Natural killer cell treated with Interleukin-12 subunit alpha and Interleukin-12 subunit beta and Interleukin-15 and Interleukin-18, amount 100 ng/mL, for 72 hours (primary cell): ENCODE results near the gene OGFOD1. TPM values are rescaled to one million over a fixed set of nuclear protein-coding genes. Genes with fewer than 3 reads are reported as not detected.
A peak's percentile ranks its signal among the peaks of the same experiment; 100 is the strongest.
"Not testable (repeated sequence)": the region's sequence is repeated elsewhere in the genome, so short reads cannot be mapped to it uniquely, and the experiment has no call there.

Experiments used
- ATAC-seq, 2 donors: fragments of 150-1000 bp; cut with Tn5 transposase in 1 of 2; sonication (Bioruptor Pico), chemical (Tn5 transposase) in 1 of 2; 2 replicates each; pipeline ENCODE4 v1.10.0; 2021
- DNase-seq: peaks from one replicate; pipeline ENCODE4 v3.0.0; 2022; ENCODE audit warnings: low spot score
- H3K27ac Mint-ChIP-seq, 2 donors: 1 replicate in 1 of 2; 2 replicates in 1 of 2; pipeline ENCODE4 v1.8.0; 2022; ENCODE audit warnings: mixed read lengths in 2 of 2, mild to moderate bottlenecking in 1 of 2, moderate library complexity in 1 of 2
- H3K27me3 Mint-ChIP-seq, 2 donors: 1 replicate in 1 of 2; 2 replicates in 1 of 2; pipeline ENCODE4 v1.8.0; 2022; ENCODE audit warnings: mixed read lengths in 2 of 2
- H3K36me3 Mint-ChIP-seq: one replicate; pipeline ENCODE4 v1.8.0; 2022; ENCODE audit warnings: mixed read lengths
- H3K4me1 Mint-ChIP-seq, 2 donors: 1 replicate in 1 of 2; 2 replicates in 1 of 2; pipeline ENCODE4 v1.8.0; 2022; ENCODE audit warnings: low read depth in 2 of 2, mixed read lengths in 2 of 2, mild to moderate bottlenecking in 1 of 2
- H3K4me3 Mint-ChIP-seq: one replicate; pipeline ENCODE4 v1.8.0; 2022; ENCODE audit warnings: mixed read lengths
- H3K9me3 Mint-ChIP-seq: 2 replicates; pipeline ENCODE4 v1.8.0; 2022; ENCODE audit warnings: mixed read lengths
- total RNA-seq, 2 donors: library from RNA; stranded (reverse); gene quantifications; one replicate each; pipeline ENCODE4 v1.2.3, GENCODE V29; 2022

The OGFOD1 gene
- total RNA-seq, 2 donors from 2014 or later = 50.1 to 72.1 TPM

GRCh38 chr16:56479469-56479868 is 28.1 kb downstream of the OGFOD1 start:
- DNase-seq = no peak
- ATAC-seq = no peak
- Mint-ChIP-seq H3K27me3 (no peaks in the 10 kb centered on the region), H3K4me3 (no peak overlapping the region), H3K9me3 (no peaks in the 10 kb centered on the region), H3K36me3 (peaks cover 23% of the 10 kb centered on the region), H3K4me1 (peaks cover 0 to 8% of the 10 kb centered on the region in 2 donors), H3K27ac (peak overlapping the region in 1 of 2 donors; percentile 39)

GRCh38 chr16:56480776-56481467 is 29.6 kb downstream of the OGFOD1 start:
- no peak for DNase-seq
- no peak for ATAC-seq
- H3K4me3 Mint-ChIP-seq = no peak overlapping the region
- peaks cover 14% of the 10 kb centered on the region for H3K36me3 Mint-ChIP-seq
- peaks cover 0 to 8% of the 10 kb centered on the region in 2 donors for H3K4me1 Mint-ChIP-seq
- H3K27me3 Mint-ChIP-seq = no peaks in the 10 kb centered on the region
- no peaks in the 10 kb centered on the region for H3K9me3 Mint-ChIP-seq
- H3K27ac Mint-ChIP-seq = no peak overlapping the region

GRCh38 chr16:56481468-56482122 is 30.2 kb downstream of the OGFOD1 start:
- Mint-ChIP-seq H3K27ac (no peak overlapping the region), H3K9me3 (no peaks in the 10 kb centered on the region), H3K4me1 (peaks cover 0 to 8% of the 10 kb centered on the region in 2 donors), H3K4me3 (no peak overlapping the region), H3K36me3 (peaks cover 8% of the 10 kb centered on the region), H3K27me3 (no peaks in the 10 kb centered on the region)
- no peak for ATAC-seq
- DNase-seq = no peak

- Mint-ChIP-seq H3K4me1 (peaks cover 0 to 4% of the 10 kb centered on the region in 2 donors), H3K27ac (no peak overlapping the region), H3K9me3 (no peaks in the 10 kb centered on the region), H3K36me3 (peaks cover 1% of the 10 kb centered on the region), H3K27me3 (no peaks in the 10 kb centered on the region), H3K4me3 (no peak overlapping the region)
- DNase-seq (no peak), ATAC-seq (no peak)
Observed at GRCh38 chr16:56482683-56483236, 31.4 kb downstream of the OGFOD1 start.

GRCh38 chr16:56483394-56483793 is 32.0 kb downstream of the OGFOD1 start:
- no peaks in the 10 kb centered on the region for H3K27me3 Mint-ChIP-seq

GRCh38 chr16:56488035-56488434 is 36.7 kb downstream of the OGFOD1 start:
- Mint-ChIP-seq H3K4me1 (no peaks in the 10 kb centered on the region), H3K27me3 (no peaks in the 10 kb centered on the region), H3K9me3 (no peaks in the 10 kb centered on the region), H3K4me3 (no peak overlapping the region), H3K36me3 (no peaks in the 10 kb centered on the region), H3K27ac (no peak overlapping the region)
- ATAC-seq (no peak), DNase-seq (no peak)

More at GRCh38 chr16:56483394-56483793, 32.0 kb downstream of the OGFOD1 start:
- no peaks in the 10 kb centered on the region for H3K36me3 Mint-ChIP-seq
- peaks cover 0 to 3% of the 10 kb centered on the region in 2 donors for H3K4me1 Mint-ChIP-seq
- H3K27ac Mint-ChIP-seq = no peak overlapping the region
- DNase-seq = no peak
- no peaks in the 10 kb centered on the region for H3K9me3 Mint-ChIP-seq
- no peak overlapping the region for H3K4me3 Mint-ChIP-seq
- ATAC-seq = no peak

GRCh38 chr16:56488868-56489267 is 37.5 kb downstream of the OGFOD1 start:
- not testable (repeated sequence) for H3K27ac Mint-ChIP-seq, H3K27me3 Mint-ChIP-seq, H3K4me3 Mint-ChIP-seq, H3K4me1 Mint-ChIP-seq, H3K9me3 Mint-ChIP-seq, DNase-seq, H3K36me3 Mint-ChIP-seq, ATAC-seq

- ATAC-seq = no peak
- peaks cover 2% of the 10 kb centered on the region for H3K36me3 Mint-ChIP-seq
- no peaks in the 10 kb centered on the region for H3K4me1 Mint-ChIP-seq
Observed at GRCh38 chr16:56491657-56492261, 40.4 kb downstream of the OGFOD1 start.

GRCh38 chr16:56493126-56493525 is 41.8 kb downstream of the OGFOD1 start:
- DNase-seq (no peak), ATAC-seq (no peak)
- Mint-ChIP-seq H3K36me3 (peaks cover 9% of the 10 kb centered on the region), H3K27me3 (no peaks in the 10 kb centered on the region), H3K9me3 (no peaks in the 10 kb centered on the region), H3K4me1 (no peaks in the 10 kb centered on the region), H3K4me3 (no peak overlapping the region), H3K27ac (no peak overlapping the region)

More at GRCh38 chr16:56491657-56492261, 40.4 kb downstream of the OGFOD1 start:
- H3K27me3 Mint-ChIP-seq = no peaks in the 10 kb centered on the region
- no peak overlapping the region for H3K4me3 Mint-ChIP-seq
- no peaks in the 10 kb centered on the region for H3K9me3 Mint-ChIP-seq
- no peak for DNase-seq
- H3K27ac Mint-ChIP-seq = no peak overlapping the region

- peaks cover 16% of the 10 kb centered on the region for H3K36me3 Mint-ChIP-seq
- no peaks in the 10 kb centered on the region for H3K4me1 Mint-ChIP-seq
- H3K4me3 Mint-ChIP-seq = no peak overlapping the region
- H3K27ac Mint-ChIP-seq = no peak overlapping the region
- no peaks in the 10 kb centered on the region for H3K9me3 Mint-ChIP-seq
- ATAC-seq (no peak), DNase-seq (no peak)
- H3K27me3 Mint-ChIP-seq = no peaks in the 10 kb centered on the region
Observed at GRCh38 chr16:56493815-56494214, 42.5 kb downstream of the OGFOD1 start.

GRCh38 chr16:56505181-56505580 is 53.8 kb downstream of the OGFOD1 start:
- no peak for DNase-seq
- Mint-ChIP-seq H3K27ac (no peak overlapping the region), H3K4me3 (no peak overlapping the region), H3K27me3 (no peaks in the 10 kb centered on the region), H3K36me3 (peaks cover 6% of the 10 kb centered on the region), H3K9me3 (no peaks in the 10 kb centered on the region), H3K4me1 (no peaks in the 10 kb centered on the region)
- no peak for ATAC-seq

- ATAC-seq = no peak
- no peaks in the 10 kb centered on the region for H3K4me1 Mint-ChIP-seq
- H3K27me3 Mint-ChIP-seq = no peaks in the 10 kb centered on the region
- DNase-seq = no peak
- no peak overlapping the region for H3K27ac Mint-ChIP-seq
- H3K4me3 Mint-ChIP-seq = no peak overlapping the region
- H3K9me3 Mint-ChIP-seq = no peaks in the 10 kb centered on the region
- peaks cover 7% of the 10 kb centered on the region for H3K36me3 Mint-ChIP-seq
Observed at GRCh38 chr16:56506941-56507340, 55.6 kb downstream of the OGFOD1 start.

- Mint-ChIP-seq H3K36me3 (peaks cover 4% of the 10 kb centered on the region), H3K27ac (no peak overlapping the region)
- ATAC-seq = no peak
Observed at GRCh38 chr16:56510544-56510943, 59.2 kb downstream of the OGFOD1 start.

GRCh38 chr16:56512025-56512424 is 60.7 kb downstream of the OGFOD1 start:
- H3K36me3 Mint-ChIP-seq = peaks cover 4% of the 10 kb centered on the region
- H3K9me3 Mint-ChIP-seq = no peaks in the 10 kb centered on the region
- H3K27me3 Mint-ChIP-seq = no peaks in the 10 kb centered on the region
- H3K4me3 Mint-ChIP-seq = no peak overlapping the region
- H3K4me1 Mint-ChIP-seq = peaks cover 3 to 13% of the 10 kb centered on the region in 2 donors
- no peak overlapping the region for H3K27ac Mint-ChIP-seq
- no peak for DNase-seq
- no peak for ATAC-seq

More at GRCh38 chr16:56510544-56510943, 59.2 kb downstream of the OGFOD1 start:
- peaks cover 3 to 13% of the 10 kb centered on the region in 2 donors for H3K4me1 Mint-ChIP-seq
- no peaks in the 10 kb centered on the region for H3K27me3 Mint-ChIP-seq
- no peak overlapping the region for H3K4me3 Mint-ChIP-seq
- no peaks in the 10 kb centered on the region for H3K9me3 Mint-ChIP-seq
- no peak for DNase-seq
